IMR-90 (cell line): ENCODE results near the gene IFI27L1. TPM values are rescaled to one million over a fixed set of nuclear protein-coding genes. Genes with fewer than 3 reads are reported as not detected.

Experiments used
- ATAC-seq: fragments of 200-7000 bp; cut with Tn5 transposase; 2 replicates; pipeline ENCODE4 v1.9.1; 2020; ENCODE audit warnings: low read depth, mild to moderate bottlenecking, moderate library complexity
- BruUV-seq: library from RNA; stranded (reverse); fragments of 400-500 nt; replicated peaks from 2 replicates; lab custom pipeline; 2021; lab: Mats Ljungman, UMichigan
- CTCF ChIA-PET: fragments of 300-600 bp; formaldehyde crosslinking; extraction: SDS; loops from one replicate; lab custom pipeline; 2021; ENCODE audit warnings: antibody characterized with exemption; lab: Yijun Ruan, JAX
- POLR2A ChIA-PET: fragments of 300-600 bp; sonication (Branson Sonifier 250); formaldehyde crosslinking; loops from one replicate; lab custom pipeline; 2022; ENCODE audit warnings: antibody characterized with exemption; ENCODE audit not compliant: unreplicated experiment; lab: Charles Lee
- DNase-seq: peaks from one replicate; pipeline ENCODE4 v3.0.0; 2013
- H2AFZ ChIP-seq: replicated peaks from 2 replicates; pipeline ENCODE3; 2013; ENCODE audit warnings: low read length, mild to moderate bottlenecking; ENCODE audit not compliant: poor library complexity
- H2AK5ac ChIP-seq: 2 replicates; pipeline ENCODE4 v1.6.1; 2013; ENCODE audit warnings: low read depth, low read length, inconsistent platforms
- H2AK9ac ChIP-seq: replicated peaks from 2 replicates; pipeline ENCODE3; 2013; ENCODE audit warnings: mild to moderate bottlenecking, low read depth, low read length, moderate library complexity; ENCODE audit not compliant: poor library complexity
- H2BK120ac ChIP-seq: 2 replicates; pipeline ENCODE4 v1.6.1; 2013; ENCODE audit warnings: low read depth, low read length, inconsistent platforms
- H2BK15ac ChIP-seq: 3 replicates; pipeline ENCODE4 v1.6.1; 2013; ENCODE audit warnings: low read depth, low read length, inconsistent platforms
- H2BK20ac ChIP-seq: 2 replicates; pipeline ENCODE4 v1.6.1; 2013; ENCODE audit warnings: low read depth, mild to moderate bottlenecking, inconsistent platforms, low read length, moderate library complexity
- H2BK5ac ChIP-seq: 2 replicates; pipeline ENCODE4 v1.6.1; 2013; ENCODE audit warnings: mild to moderate bottlenecking, low read depth, low read length, inconsistent platforms; ENCODE audit not compliant: poor library complexity, severe bottlenecking
- H3K14ac ChIP-seq: replicated peaks from 2 replicates; pipeline ENCODE4 v1.6.1; 2013; ENCODE audit warnings: low read depth, low read length, inconsistent platforms
- H3K18ac ChIP-seq: 2 replicates; pipeline ENCODE4 v1.6.1; 2013; ENCODE audit warnings: low read depth, low read length, control low read depth
- H3K23ac ChIP-seq: 2 replicates; pipeline ENCODE4 v1.6.1; 2013; ENCODE audit warnings: low read depth, low read length, inconsistent platforms
- H3K27ac ChIP-seq: 2 replicates; pipeline ENCODE4 v1.5.1; 2013; ENCODE audit warnings: mild to moderate bottlenecking, control low read depth, low read length; ENCODE audit not compliant: insufficient read depth
- H3K27me3 ChIP-seq: 2 replicates; pipeline ENCODE4 v1.6.1; 2013; ENCODE audit warnings: low read length; ENCODE audit not compliant: control insufficient read depth, insufficient read depth
- H3K36me3 ChIP-seq: 2 replicates; pipeline ENCODE4 v1.6.1; 2013; ENCODE audit warnings: low read length, mixed read lengths; ENCODE audit not compliant: control insufficient read depth, insufficient read depth
- H3K4ac ChIP-seq: 2 replicates; pipeline ENCODE4 v1.6.1; 2013; ENCODE audit warnings: low read depth, low read length, inconsistent platforms
- H3K4me1 ChIP-seq: 2 replicates; pipeline ENCODE4 v1.6.1; 2013; ENCODE audit warnings: low read length, mixed read lengths; ENCODE audit not compliant: control insufficient read depth, insufficient read depth
- H3K4me2 ChIP-seq: 2 replicates; pipeline ENCODE4 v1.6.1; 2013; ENCODE audit warnings: low read depth, mild to moderate bottlenecking, control low read depth, low read length, moderate library complexity
- H3K4me3 ChIP-seq: 2 replicates; pipeline ENCODE4 v1.5.1; 2013; ENCODE audit warnings: low read depth, mild to moderate bottlenecking, control low read depth, low read length, moderate library complexity; ENCODE audit not compliant: insufficient read depth
- H3K56ac ChIP-seq: 2 replicates; pipeline ENCODE4 v1.6.1; 2013; ENCODE audit warnings: low read length, inconsistent platforms; ENCODE audit not compliant: insufficient read depth; ENCODE audit errors: extremely low read depth
- H3K79me1 ChIP-seq, 2 experiments: 2 replicates each; pipeline ENCODE4 v1.6.1; 2013; ENCODE audit warnings: low read length in 2 of 2, inconsistent platforms in 1 of 2, low read depth in 1 of 2
- H3K9ac ChIP-seq: 2 replicates; pipeline ENCODE4 v1.6.1; 2013; ENCODE audit warnings: low read depth, low read length, control low read depth
- H3K9me1 ChIP-seq: 2 replicates; pipeline ENCODE4 v1.6.1; 2013; ENCODE audit warnings: low read length, inconsistent platforms; ENCODE audit not compliant: insufficient read depth
- H3K9me3 ChIP-seq: 2 replicates; pipeline ENCODE4 v1.6.1; 2013; ENCODE audit warnings: low read length; ENCODE audit not compliant: control insufficient read depth, insufficient read depth
- H4K20me1 ChIP-seq: 2 replicates; pipeline ENCODE4 v1.6.1; 2013; ENCODE audit warnings: low read length, inconsistent platforms; ENCODE audit not compliant: insufficient read depth
- H4K5ac ChIP-seq: 2 replicates; pipeline ENCODE4 v1.6.1; 2013; ENCODE audit warnings: mild to moderate bottlenecking, low read depth, low read length, control low read depth
- H4K8ac ChIP-seq, 2 experiments: 2 replicates each; pipeline ENCODE4 v1.6.1; 2013; ENCODE audit warnings: low read depth in 2 of 2, low read length in 2 of 2, control low read depth in 1 of 2, inconsistent platforms in 1 of 2
- H4K91ac ChIP-seq: 2 replicates; pipeline ENCODE4 v1.6.1; 2013; ENCODE audit warnings: low read depth, low read length, inconsistent platforms; ENCODE audit not compliant: insufficient read depth
- BHLHE40 ChIP-seq: fragments of 150-350 bp; IDR thresholded peaks from 2 replicates; pipeline ENCODE4 v1.6.1; 2016; ENCODE audit warnings: mild to moderate bottlenecking, low read depth, low read length
- CEBPB ChIP-seq: IDR thresholded peaks from 2 replicates; pipeline ENCODE4 v1.6.1; 2012; ENCODE audit warnings: low read depth, low read length, improper control_type of control experiment
- CHD1 ChIP-seq: IDR thresholded peaks from 2 replicates; pipeline ENCODE4 v1.6.1; 2012; ENCODE audit warnings: low read depth, low read length, improper control_type of control experiment
- ELK1 ChIP-seq: fragments of 150-350 bp; IDR thresholded peaks from 2 replicates; pipeline ENCODE4 v1.6.1; 2016; ENCODE audit warnings: low read depth, mild to moderate bottlenecking, low read length, moderate library complexity, borderline replicate concordance
- FOS ChIP-seq: fragments of 150-350 bp; IDR thresholded peaks from 2 replicates; pipeline ENCODE4 v1.6.1; 2016; ENCODE audit warnings: low read depth, low read length
- MAFK ChIP-seq: IDR thresholded peaks from 2 replicates; pipeline ENCODE4 v1.6.1; 2012; ENCODE audit warnings: low read depth, low read length, improper control_type of control experiment
- MAZ ChIP-seq: IDR thresholded peaks from 2 replicates; pipeline ENCODE4 v1.6.1; 2012; ENCODE audit warnings: low read depth, mild to moderate bottlenecking, low read length, improper control_type of control experiment, moderate library complexity, borderline replicate concordance
- MXI1 ChIP-seq: IDR thresholded peaks from 2 replicates; pipeline ENCODE4 v1.6.1; 2012; ENCODE audit warnings: low read depth, mild to moderate bottlenecking, low read length, moderate library complexity, borderline replicate concordance
- NFE2L2 ChIP-seq: fragments of 150-350 bp; IDR thresholded peaks from 2 replicates; pipeline ENCODE4 v1.6.1; 2016; ENCODE audit warnings: low read depth, mild to moderate bottlenecking, low read length
- POLR2A ChIP-seq: IDR thresholded peaks from 2 replicates; pipeline ENCODE4 v1.6.1; 2012; ENCODE audit warnings: mild to moderate bottlenecking, low read depth, low read length
- RAD21 ChIP-seq: IDR thresholded peaks from 2 replicates; pipeline ENCODE4 v1.6.1; 2012; ENCODE audit warnings: low read length, improper control_type of control experiment
- RFX5 ChIP-seq: IDR thresholded peaks from 2 replicates; pipeline ENCODE4 v1.8.0; 2012; ENCODE audit warnings: low read depth, mild to moderate bottlenecking, low read length, moderate library complexity
- SMC3 ChIP-seq: fragments of 150-350 bp; IDR thresholded peaks from 2 replicates; pipeline ENCODE4 v1.6.1; 2016; ENCODE audit warnings: low read depth, mild to moderate bottlenecking, antibody characterized with exemption, low read length, moderate library complexity
- USF2 ChIP-seq: fragments of 150-350 bp; IDR thresholded peaks from 2 replicates; pipeline ENCODE4 v1.6.1; 2017; ENCODE audit warnings: mild to moderate bottlenecking, antibody characterized with exemption, low read length, low read depth
- WGBS, 2 experiments: methylation state at CpG; one replicate each; pipeline versions ENCODE4 v1.1.5 to v1.1.7; 2013; ENCODE audit warnings: missing lambda C conversion rate in 2 of 2; ENCODE audit not compliant: insufficient read length in 1 of 2; ENCODE audit errors: extremely low coverage in 2 of 2; 5-methylcytosine and 5-hydroxymethylcytosine counted together
- dilution Hi-C: fragments of 300-500 bp; cut with HindIII; formaldehyde crosslinking; loops from one replicate; pipeline ENCODE4 v1.14.3; 2018; ENCODE audit warnings: low sequenced_read_pairs; ENCODE audit not compliant: unreplicated experiment
- in situ Hi-C: fragments of 300-500 bp; cut with MboI; formaldehyde crosslinking; loops from 3 replicates; pipeline ENCODE4 v1.14.3; 2019; ENCODE audit warnings: low sequenced_read_pairs, inconsistent platforms, mixed read lengths
- intact Hi-C: fragments of 100-400 bp; cut with micrococcal nuclease; formaldehyde crosslinking; loops from 2 replicates; pipeline ENCODE4 v1.10.0; 2022
- polyA plus RNA-seq, 3 experiments: library from polyadenylated mRNA; depleted of rRNA; stranded (reverse); fragments of >200 nt; gene quantifications; 2 replicates each; pipeline ENCODE4 v1.2.3, GENCODE V29; 2012; ENCODE audit warnings: low replicate concordance in 1 of 3
- total RNA-seq: library from RNA; depleted of rRNA; stranded (reverse); fragments of >200 nt; gene quantifications from 2 replicates; pipeline ENCODE4 v1.2.3, GENCODE V29; 2012
- TF ChIP-seq, protein P1 (sequence below): conservative IDR thresholded peaks from 2 replicates; pipeline ENCODE4 v1.5.1; 2012; ENCODE audit warnings: mild to moderate bottlenecking, low read depth, low read length, improper control_type of control experiment

The IFI27L1 gene
- total and polyA plus RNA-seq, 2 of the 4 experiments (the other 2 are of a cell fraction): 13.3 to 24.3 TPM

GRCh38 chr14:94041551-94042346 lies 39.4 kb upstream of the IFI27L1 start:
- CTCF ChIA-PET: interaction anchor here (1.1 kb wide), 1 partner anchor 95 kb away, joined by 3 read pairs; no protein-coding TSS in a partner anchor
- Histone ChIP-seq H4K5ac (no peak overlapping the region), H2BK120ac (no peak overlapping the region), H3K9me3 (no peaks in the 10 kb centered on the region), H3K4me1 (peaks cover 9% of the 10 kb centered on the region), H3K9ac (no peak overlapping the region), H4K20me1 (no peaks in the 10 kb centered on the region; the same call in 1 of the 2 replicates), H2AFZ (no peak overlapping the region), H4K91ac (no peak overlapping the region), H3K9me1 (no peaks in the 10 kb centered on the region), H2AK9ac (no peak overlapping the region), H3K18ac (no peak overlapping the region), H3K27ac (no peak overlapping the region), H3K79me1 (no peaks in the 10 kb centered on the region; a peak in 1 of 4 replicates), H3K56ac (no peak overlapping the region), H3K4ac (no peak overlapping the region), H3K4me3 (no peak overlapping the region), H3K27me3 (no peaks in the 10 kb centered on the region), H3K14ac (no peak overlapping the region), H2BK15ac (no peak overlapping the region), H3K23ac (no peak overlapping the region), H2BK20ac (no peak overlapping the region), H3K4me2 (no peak overlapping the region), H3K36me3 (peaks cover 20% of the 10 kb centered on the region; the same call in 1 of the 2 replicates), H2BK5ac (no peak overlapping the region), H4K8ac (no peak overlapping the region), H2AK5ac (no peak overlapping the region)
- in situ Hi-C loops (no loop called here), intact Hi-C loops (no loop called here), dilution Hi-C loops (no loop called here)
- 59% methylated on average over 3 of the region's 18 CpGs; no CpG with 5 or more reads in 1 of the 2 experiments for WGBS, 2 experiments
- POLR2A ChIA-PET: no interaction called here
- DNase-seq: peak; percentile 78
- BruUV-seq: no TSS peak
- ATAC-seq: peak; percentile 86
- TF ChIP-seq BHLHE40 (no peak), USF2 (0 out of 2 replicates have a peak, but pooled peaks have one; percentile 1), RAD21 (no peak), CEBPB (no peak), SMC3 (no peak), NFE2L2 (no peak), RFX5 (no peak), MAFK (no peak), MAZ (no peak), FOS (no peak), ELK1 (no peak), POLR2A (no peak), CHD1 (no peak), MXI1 (0 out of 2 replicates have a peak, but pooled peaks have one; percentile 26)
- TF ChIP-seq, protein P1, sequence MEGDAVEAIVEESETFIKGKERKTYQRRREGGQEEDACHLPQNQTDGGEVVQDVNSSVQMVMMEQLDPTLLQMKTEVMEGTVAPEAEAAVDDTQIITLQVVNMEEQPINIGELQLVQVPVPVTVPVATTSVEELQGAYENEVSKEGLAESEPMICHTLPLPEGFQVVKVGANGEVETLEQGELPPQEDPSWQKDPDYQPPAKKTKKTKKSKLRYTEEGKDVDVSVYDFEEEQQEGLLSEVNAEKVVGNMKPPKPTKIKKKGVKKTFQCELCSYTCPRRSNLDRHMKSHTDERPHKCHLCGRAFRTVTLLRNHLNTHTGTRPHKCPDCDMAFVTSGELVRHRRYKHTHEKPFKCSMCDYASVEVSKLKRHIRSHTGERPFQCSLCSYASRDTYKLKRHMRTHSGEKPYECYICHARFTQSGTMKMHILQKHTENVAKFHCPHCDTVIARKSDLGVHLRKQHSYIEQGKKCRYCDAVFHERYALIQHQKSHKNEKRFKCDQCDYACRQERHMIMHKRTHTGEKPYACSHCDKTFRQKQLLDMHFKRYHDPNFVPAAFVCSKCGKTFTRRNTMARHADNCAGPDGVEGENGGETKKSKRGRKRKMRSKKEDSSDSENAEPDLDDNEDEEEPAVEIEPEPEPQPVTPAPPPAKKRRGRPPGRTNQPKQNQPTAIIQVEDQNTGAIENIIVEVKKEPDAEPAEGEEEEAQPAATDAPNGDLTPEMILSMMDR: no peak
